ENCODE data around the gene OBSCN.

The OBSCN gene

GRCh38 chr1:228312136-228312764 is 104.4 kb downstream of the OBSCN start:
- Histone ChIP-seq H3K9ac (ENCODE audit: low read depth, low read length) (no peak overlapping the region), H3K36me3 (ENCODE audit: insufficient read depth, low read length) (no peaks in the 10 kb centered on the region), H3K4me1 (ENCODE audit: insufficient read depth, low read length) (no peaks in the 10 kb centered on the region), H3K9me3 (ENCODE audit: control insufficient read depth, insufficient read depth, low read length) (no peaks in the 10 kb centered on the region)

- no peak overlapping the region for H3K9ac ChIP-seq (ENCODE audit: low read depth, low read length)
- H3K4me1 ChIP-seq (ENCODE audit: insufficient read depth, low read length) = no peaks in the 10 kb centered on the region
- no peaks in the 10 kb centered on the region for H3K36me3 ChIP-seq (ENCODE audit: insufficient read depth, low read length)
- no peaks in the 10 kb centered on the region for H3K9me3 ChIP-seq (ENCODE audit: control insufficient read depth, insufficient read depth, low read length)
These were observed 105.9 kb downstream of the OBSCN start for GRCh38 chr1:228313536-228314277.

GRCh38 chr1:228314315-228314657 is 106.4 kb downstream of the OBSCN start:
- no peak overlapping the region for H3K9ac ChIP-seq (ENCODE audit: low read depth, low read length)
- no peaks in the 10 kb centered on the region for H3K36me3 ChIP-seq (ENCODE audit: insufficient read depth, low read length)
- no peaks in the 10 kb centered on the region for H3K4me1 ChIP-seq (ENCODE audit: insufficient read depth, low read length)
- no peaks in the 10 kb centered on the region for H3K9me3 ChIP-seq (ENCODE audit: control insufficient read depth, insufficient read depth, low read length)

- Histone ChIP-seq H3K9ac (ENCODE audit: low read depth, low read length) (no peak overlapping the region), H3K4me1 (ENCODE audit: insufficient read depth, low read length) (no peaks in the 10 kb centered on the region), H3K9me3 (ENCODE audit: control insufficient read depth, insufficient read depth, low read length) (no peaks in the 10 kb centered on the region), H3K36me3 (ENCODE audit: insufficient read depth, low read length) (no peaks in the 10 kb centered on the region)
These were observed 107.0 kb downstream of the OBSCN start for GRCh38 chr1:228314658-228315483.

GRCh38 chr1:228315484-228315944 is 107.7 kb downstream of the OBSCN start:
- Histone ChIP-seq H3K9me3 (ENCODE audit: control insufficient read depth, insufficient read depth, low read length) (no peaks in the 10 kb centered on the region), H3K4me1 (ENCODE audit: insufficient read depth, low read length) (no peaks in the 10 kb centered on the region), H3K9ac (ENCODE audit: low read depth, low read length) (no peak overlapping the region; the same call in 1 of the 2 replicates), H3K36me3 (ENCODE audit: insufficient read depth, low read length) (no peaks in the 10 kb centered on the region)

- Histone ChIP-seq H3K4me1 (ENCODE audit: insufficient read depth, low read length) (no peaks in the 10 kb centered on the region), H3K9ac (ENCODE audit: low read depth, low read length) (no peak overlapping the region; the same call in 1 of the 2 replicates), H3K9me3 (ENCODE audit: control insufficient read depth, insufficient read depth, low read length) (no peaks in the 10 kb centered on the region), H3K36me3 (ENCODE audit: insufficient read depth, low read length) (no peaks in the 10 kb centered on the region)
These were observed 108.2 kb downstream of the OBSCN start for GRCh38 chr1:228315945-228316588.

- Histone ChIP-seq H3K9me3 (ENCODE audit: control insufficient read depth, insufficient read depth, low read length) (no peaks in the 10 kb centered on the region), H3K36me3 (ENCODE audit: insufficient read depth, low read length) (no peaks in the 10 kb centered on the region), H3K4me1 (ENCODE audit: insufficient read depth, low read length) (no peaks in the 10 kb centered on the region), H3K9ac (ENCODE audit: low read depth, low read length) (no peak overlapping the region; the same call in 1 of the 2 replicates)
These were observed 108.9 kb downstream of the OBSCN start for GRCh38 chr1:228316589-228317387.

GRCh38 chr1:228317411-228317828 is 109.6 kb downstream of the OBSCN start:
- no peak overlapping the region for H3K9ac ChIP-seq (ENCODE audit: low read depth, low read length)
- H3K9me3 ChIP-seq (ENCODE audit: control insufficient read depth, insufficient read depth, low read length) = no peaks in the 10 kb centered on the region
- no peaks in the 10 kb centered on the region for H3K4me1 ChIP-seq (ENCODE audit: insufficient read depth, low read length)
- H3K36me3 ChIP-seq (ENCODE audit: insufficient read depth, low read length) = no peaks in the 10 kb centered on the region

GRCh38 chr1:228317891-228318810 is 110.3 kb downstream of the OBSCN start:
- Histone ChIP-seq H3K9ac (ENCODE audit: low read depth, low read length) (no peak overlapping the region), H3K36me3 (ENCODE audit: insufficient read depth, low read length) (no peaks in the 10 kb centered on the region), H3K9me3 (ENCODE audit: control insufficient read depth, insufficient read depth, low read length) (no peaks in the 10 kb centered on the region), H3K4me1 (ENCODE audit: insufficient read depth, low read length) (no peaks in the 10 kb centered on the region)

GRCh38 chr1:228318823-228319241 is 111.0 kb downstream of the OBSCN start:
- no peaks in the 10 kb centered on the region for H3K9me3 ChIP-seq (ENCODE audit: control insufficient read depth, insufficient read depth, low read length)
- H3K36me3 ChIP-seq (ENCODE audit: insufficient read depth, low read length) = no peaks in the 10 kb centered on the region
- no peak overlapping the region for H3K9ac ChIP-seq (ENCODE audit: low read depth, low read length)
- H3K4me1 ChIP-seq (ENCODE audit: insufficient read depth, low read length) = no peaks in the 10 kb centered on the region

- H3K4me1 ChIP-seq (ENCODE audit: insufficient read depth, low read length) = no peaks in the 10 kb centered on the region
- H3K36me3 ChIP-seq (ENCODE audit: insufficient read depth, low read length) = no peaks in the 10 kb centered on the region
- no peak overlapping the region for H3K9ac ChIP-seq (ENCODE audit: low read depth, low read length)
- H3K9me3 ChIP-seq (ENCODE audit: control insufficient read depth, insufficient read depth, low read length) = no peaks in the 10 kb centered on the region
These were observed 111.7 kb downstream of the OBSCN start for GRCh38 chr1:228319352-228320088.

- H3K36me3 ChIP-seq (ENCODE audit: insufficient read depth, low read length) = no peaks in the 10 kb centered on the region
- H3K9ac ChIP-seq (ENCODE audit: low read depth, low read length) = no peak overlapping the region
- H3K4me1 ChIP-seq (ENCODE audit: insufficient read depth, low read length) = no peaks in the 10 kb centered on the region
- no peaks in the 10 kb centered on the region for H3K9me3 ChIP-seq (ENCODE audit: control insufficient read depth, insufficient read depth, low read length)
These were observed 112.5 kb downstream of the OBSCN start for GRCh38 chr1:228320394-228320793.
